GM21786 (cell line): Measurements from ENCODE around the gene USH2A.
"Not testable (repeated sequence)": the region's sequence is repeated elsewhere in the genome, so short reads cannot be mapped to it uniquely, and the experiment has no call there.

Experiments used
- ATAC-seq: cut with Tn5 transposase; IDR thresholded peaks from one replicate; pipeline ENCODE4 v1.9.1; 2021; ENCODE audit not compliant: unreplicated experiment

Gene USH2A

GRCh38 chr1:216389774-216390173 is 33.5 kb downstream of the USH2A start:
- ATAC-seq: no peak

GRCh38 chr1:216388558-216388957 is 34.7 kb downstream of the USH2A start:
- no peak for ATAC-seq

DNA sequence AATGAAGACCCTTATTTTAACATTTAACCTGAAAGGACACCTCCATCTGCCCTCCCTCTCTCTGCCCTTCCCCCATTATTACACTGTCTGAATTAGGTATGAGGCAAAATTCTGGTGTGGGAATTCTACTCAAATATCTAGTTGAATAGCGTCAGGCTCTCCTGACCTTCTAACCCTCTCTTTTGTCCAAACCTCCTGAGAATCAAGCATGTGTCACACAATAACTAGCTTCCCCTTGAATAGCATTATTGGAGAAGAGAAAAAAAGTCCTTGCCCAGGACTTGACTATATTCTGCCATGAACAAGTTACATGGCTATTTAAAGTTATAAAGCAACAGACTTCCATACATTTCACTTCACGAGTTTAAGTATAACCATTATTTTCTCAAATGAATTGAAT is 35.5 kb downstream of the USH2A start:
- no peak for ATAC-seq

GRCh38 chr1:216379441-216379840 is 43.8 kb downstream of the USH2A start:
- ATAC-seq: no peak

DNA sequence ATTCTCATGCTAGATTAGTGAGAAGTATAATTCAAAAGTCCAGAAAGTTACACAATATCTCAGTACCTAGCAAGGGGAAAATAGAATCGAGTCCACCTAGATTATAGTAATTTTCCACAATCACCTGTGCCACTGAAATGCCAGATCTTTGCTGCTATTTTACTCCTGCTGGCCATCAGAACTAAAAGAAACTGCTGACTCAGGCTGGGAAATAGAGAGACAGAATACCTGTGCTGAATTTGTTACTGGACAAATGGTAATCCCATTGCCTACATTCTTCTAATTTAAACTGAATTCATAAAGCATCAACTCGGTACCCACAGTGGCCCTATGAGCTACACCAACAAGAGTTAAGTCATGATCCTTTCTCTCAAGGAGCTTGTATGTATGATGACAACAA is 55.0 kb downstream of the USH2A start:
- no peak for ATAC-seq

DNA sequence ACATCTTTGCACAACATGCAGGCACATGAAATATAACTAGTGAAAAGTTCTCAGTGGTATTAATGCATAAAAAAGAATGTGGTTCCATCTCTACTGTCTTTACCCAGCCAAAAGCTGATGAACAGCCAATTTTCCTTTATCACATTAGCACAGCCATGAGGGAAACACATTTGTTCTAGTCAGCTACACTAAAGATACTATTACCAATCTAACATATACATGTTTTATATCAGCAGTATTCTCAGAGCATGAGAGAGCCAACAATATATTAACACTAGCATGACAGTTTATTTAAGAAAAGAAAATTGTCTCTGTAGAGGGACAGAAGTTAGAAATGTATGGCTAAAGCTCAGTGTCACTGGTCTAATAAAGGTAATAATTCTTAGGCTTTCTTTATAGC is 56.3 kb downstream of the USH2A start:
- no peak for ATAC-seq

GRCh38 chr1:216356945-216357344 is 66.3 kb downstream of the USH2A start:
- no peak for ATAC-seq

GRCh38 chr1:216350186-216350585 is 73.1 kb downstream of the USH2A start:
- ATAC-seq: no peak

DNA sequence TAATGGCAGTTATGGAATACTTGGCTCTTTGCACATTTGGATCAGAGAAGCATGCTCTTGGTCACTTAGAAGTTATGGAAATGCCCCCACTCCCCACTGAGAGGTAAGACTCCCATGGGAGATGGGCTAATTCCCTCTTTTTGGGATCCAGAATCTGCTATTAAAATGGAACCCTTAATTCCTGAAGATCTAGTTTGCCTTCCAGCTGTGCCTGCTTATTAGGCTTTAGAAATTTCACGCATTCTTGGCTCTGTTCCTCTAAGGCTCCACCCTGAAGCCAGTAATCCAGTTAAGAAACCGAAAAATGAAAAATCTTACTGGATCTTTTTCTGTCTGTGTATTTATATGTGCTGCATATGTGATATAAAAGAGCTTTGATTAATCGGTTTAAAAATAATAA is 76.7 kb downstream of the USH2A start:
- ATAC-seq: no peak

GRCh38 chr1:216340542-216340941 is 82.7 kb downstream of the USH2A start:
- ATAC-seq: not testable (repeated sequence)

DNA sequence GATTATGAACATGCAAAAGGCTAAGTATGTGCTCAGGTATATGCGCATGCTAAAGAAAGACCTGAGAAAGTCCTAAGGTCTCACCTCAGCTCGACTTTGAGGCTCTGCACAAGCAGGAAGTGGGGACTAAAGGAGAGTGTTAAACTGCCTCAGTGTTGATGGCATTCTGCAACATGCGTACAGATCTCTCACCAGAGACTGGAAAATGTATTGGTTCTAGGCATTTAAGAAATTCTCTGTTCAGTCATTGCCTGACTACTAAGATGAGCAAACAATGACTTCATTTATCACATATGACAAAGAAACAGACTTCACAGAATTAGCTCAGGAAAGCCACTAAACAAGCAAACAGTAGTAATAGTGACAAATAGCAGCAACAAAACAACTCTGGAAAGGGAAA is 90.8 kb downstream of the USH2A start:
- ATAC-seq: no peak

GRCh38 chr1:216332003-216332402 is 91.2 kb downstream of the USH2A start:
- ATAC-seq: no peak

GRCh38 chr1:216331211-216331610 is 92.0 kb downstream of the USH2A start:
- no peak for ATAC-seq

DNA sequence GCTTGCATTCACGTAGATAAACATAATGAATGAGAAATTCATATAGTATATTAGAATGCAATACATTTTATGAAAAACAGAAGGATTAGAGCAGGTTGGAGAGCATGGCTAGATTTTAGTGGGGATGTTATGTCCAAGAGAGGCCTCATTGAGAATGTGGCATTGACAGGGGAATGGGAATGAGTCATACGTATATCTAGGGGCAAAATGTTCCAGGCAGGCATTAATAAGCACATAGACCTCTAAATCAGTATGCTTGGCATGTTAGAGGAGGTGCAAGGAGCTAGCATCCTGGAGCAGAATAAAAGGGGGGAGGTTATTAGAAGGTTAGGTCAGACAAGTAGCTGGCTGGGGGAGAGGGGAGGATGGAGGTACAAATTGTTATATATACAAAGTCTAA is 93.0 kb downstream of the USH2A start:
- ATAC-seq: no peak

- ATAC-seq: no peak
Observed at GRCh38 chr1:216325946-216326345, 97.3 kb downstream of the USH2A start.

DNA sequence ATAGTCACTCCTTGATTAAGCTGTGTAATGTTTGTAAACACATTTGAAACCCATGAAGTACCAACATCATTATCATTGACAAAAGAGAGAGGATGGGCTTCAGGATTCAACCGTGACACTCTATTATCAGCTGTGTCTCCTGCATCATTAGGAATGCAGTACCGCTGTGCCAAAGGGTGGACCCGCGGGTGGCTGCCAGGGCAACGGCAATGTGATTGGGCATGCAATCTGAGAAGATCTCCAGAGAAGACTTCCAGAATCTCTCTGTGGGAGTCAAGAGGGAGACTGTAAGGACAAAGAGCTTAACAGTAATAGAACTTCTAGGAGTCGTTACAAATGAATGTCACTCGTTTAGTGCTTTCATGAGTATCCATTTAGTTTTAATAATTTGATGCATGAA is 97.9 kb downstream of the USH2A start:
- no peak for ATAC-seq

- no peak for ATAC-seq
Observed at GRCh38 chr1:216323344-216323743, 99.9 kb downstream of the USH2A start.

GRCh38 chr1:216314379-216315095 is 108.7 kb downstream of the USH2A start:
- ATAC-seq: no peak

DNA sequence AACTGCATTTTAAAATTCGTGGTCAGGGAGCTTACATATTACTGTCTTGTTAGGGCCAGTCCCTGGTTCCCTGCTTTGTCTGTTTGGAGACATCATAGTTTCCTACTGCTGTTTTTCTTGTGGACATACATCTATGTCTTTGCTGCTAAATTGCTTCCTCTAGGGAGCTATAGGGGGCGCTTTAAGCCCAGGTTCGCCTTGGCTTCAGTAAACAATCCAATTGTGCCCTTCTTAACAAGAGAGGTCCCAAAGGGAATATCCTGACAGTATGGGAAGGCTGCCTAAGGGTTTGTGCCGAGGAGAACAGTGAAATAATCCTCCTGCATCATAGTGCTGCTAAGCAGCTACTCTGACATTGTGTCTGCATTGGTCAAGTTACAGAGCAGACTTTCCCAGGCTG is 112.5 kb downstream of the USH2A start:
- no peak for ATAC-seq

DNA sequence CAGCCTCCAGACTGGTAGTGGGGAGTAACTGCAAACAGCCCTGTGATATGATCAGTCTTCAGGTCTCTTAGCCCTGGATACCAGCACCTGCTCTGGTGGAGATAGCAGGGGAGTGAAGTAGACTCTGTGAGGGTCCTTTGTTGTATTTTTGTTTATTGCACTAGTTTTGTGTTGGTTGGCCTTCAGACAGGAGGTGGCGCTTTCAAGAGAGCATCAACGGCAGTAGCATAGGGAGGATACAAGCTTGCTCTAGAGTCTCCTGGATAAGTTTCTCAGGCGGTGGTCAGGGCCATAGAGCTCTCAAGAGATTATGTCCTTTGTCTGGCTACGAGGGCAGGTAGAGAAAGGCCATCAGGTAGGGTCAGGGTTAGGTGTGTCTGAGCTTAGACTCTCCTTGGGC is 116.4 kb downstream of the USH2A start:
- no peak for ATAC-seq

- ATAC-seq: no peak
Observed at GRCh38 chr1:216303690-216304089, 119.6 kb downstream of the USH2A start.

DNA sequence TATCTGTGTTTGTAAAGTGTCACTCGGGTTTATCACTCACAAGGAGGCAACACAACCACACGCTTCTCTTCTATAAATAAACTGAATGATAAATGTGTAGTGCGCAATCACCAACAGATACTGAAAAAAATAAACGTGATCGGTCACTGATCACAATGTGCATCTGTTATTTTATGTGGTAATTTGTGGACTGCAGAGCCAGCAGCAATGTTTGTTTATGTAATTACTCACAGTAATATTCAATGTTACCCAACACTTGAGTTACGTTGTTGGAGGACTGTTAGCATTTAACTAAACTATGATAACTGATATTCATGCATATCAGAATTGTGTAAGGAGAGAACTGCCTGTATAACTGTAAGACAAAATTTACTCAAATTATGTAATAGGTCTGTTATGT is 129.6 kb downstream of the USH2A start:
- no peak for ATAC-seq

GRCh38 chr1:216290074-216290473 is 133.2 kb downstream of the USH2A start:
- ATAC-seq: no peak
